IPS DF 19.7 (cell line): Measurements from ENCODE around the gene DRP2.
"Not testable (repeated sequence)": the region's sequence is repeated elsewhere in the genome, so short reads cannot be mapped to it uniquely, and the experiment has no call there.

Experiments used
- DNase-seq: peaks from one replicate; pipeline ENCODE4 v3.0.0-alpha.2; 2013; ENCODE audit warnings: low read depth, low spot score

Gene DRP2, protein sequence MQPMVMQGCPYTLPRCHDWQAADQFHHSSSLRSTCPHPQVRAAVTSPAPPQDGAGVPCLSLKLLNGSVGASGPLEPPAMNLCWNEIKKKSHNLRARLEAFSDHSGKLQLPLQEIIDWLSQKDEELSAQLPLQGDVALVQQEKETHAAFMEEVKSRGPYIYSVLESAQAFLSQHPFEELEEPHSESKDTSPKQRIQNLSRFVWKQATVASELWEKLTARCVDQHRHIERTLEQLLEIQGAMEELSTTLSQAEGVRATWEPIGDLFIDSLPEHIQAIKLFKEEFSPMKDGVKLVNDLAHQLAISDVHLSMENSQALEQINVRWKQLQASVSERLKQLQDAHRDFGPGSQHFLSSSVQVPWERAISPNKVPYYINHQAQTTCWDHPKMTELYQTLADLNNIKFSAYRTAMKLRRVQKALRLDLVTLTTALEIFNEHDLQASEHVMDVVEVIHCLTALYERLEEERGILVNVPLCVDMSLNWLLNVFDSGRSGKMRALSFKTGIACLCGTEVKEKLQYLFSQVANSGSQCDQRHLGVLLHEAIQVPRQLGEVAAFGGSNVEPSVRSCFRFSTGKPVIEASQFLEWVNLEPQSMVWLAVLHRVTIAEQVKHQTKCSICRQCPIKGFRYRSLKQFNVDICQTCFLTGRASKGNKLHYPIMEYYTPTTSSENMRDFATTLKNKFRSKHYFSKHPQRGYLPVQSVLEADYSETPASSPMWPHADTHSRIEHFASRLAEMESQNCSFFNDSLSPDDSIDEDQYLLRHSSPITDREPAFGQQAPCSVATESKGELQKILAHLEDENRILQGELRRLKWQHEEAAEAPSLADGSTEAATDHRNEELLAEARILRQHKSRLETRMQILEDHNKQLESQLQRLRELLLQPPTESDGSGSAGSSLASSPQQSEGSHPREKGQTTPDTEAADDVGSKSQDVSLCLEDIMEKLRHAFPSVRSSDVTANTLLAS

DNA sequence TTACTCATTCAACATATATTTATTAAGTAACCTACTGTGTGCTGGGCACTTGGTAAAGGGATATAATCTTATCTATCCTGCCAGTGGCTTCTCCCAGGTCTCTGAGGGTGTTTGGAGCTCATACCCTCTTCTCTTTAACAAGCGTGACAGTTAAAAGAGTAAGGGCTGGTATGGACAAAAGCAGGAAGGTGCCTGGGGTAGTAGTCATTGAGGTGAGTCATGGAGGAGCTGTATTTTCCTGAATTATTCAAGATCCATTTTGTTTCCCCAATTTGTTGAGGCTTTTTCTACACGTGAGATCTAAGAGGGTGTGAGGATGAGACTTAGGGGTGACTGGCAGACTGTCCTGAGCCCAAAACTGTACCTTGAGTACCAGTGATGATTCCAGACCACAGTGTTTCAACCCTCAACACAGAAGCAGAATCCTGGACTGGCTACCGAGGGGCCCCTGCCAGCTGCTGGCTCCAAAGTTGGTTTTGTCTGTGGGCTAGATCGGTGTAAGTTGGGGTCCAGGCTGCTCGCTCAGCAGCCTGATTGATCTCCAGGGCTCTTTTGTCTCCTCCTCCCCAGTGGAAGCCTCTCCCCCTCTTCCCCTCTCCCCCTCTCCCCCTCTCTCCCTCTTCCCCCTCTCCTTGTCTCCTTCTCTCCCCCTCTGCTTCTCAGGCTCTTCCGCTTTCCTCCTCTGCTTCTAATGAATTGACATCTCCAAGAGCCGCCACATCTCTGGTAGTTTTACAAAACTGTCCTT is at the start of gene DRP2:
TSS of gene DRP2 (plus strand) at position 671 of the 748 bp plus-strand sequence. CDS start 11,862 bp downstream, outside the sequence.
- no peak for DNase-seq

DNA sequence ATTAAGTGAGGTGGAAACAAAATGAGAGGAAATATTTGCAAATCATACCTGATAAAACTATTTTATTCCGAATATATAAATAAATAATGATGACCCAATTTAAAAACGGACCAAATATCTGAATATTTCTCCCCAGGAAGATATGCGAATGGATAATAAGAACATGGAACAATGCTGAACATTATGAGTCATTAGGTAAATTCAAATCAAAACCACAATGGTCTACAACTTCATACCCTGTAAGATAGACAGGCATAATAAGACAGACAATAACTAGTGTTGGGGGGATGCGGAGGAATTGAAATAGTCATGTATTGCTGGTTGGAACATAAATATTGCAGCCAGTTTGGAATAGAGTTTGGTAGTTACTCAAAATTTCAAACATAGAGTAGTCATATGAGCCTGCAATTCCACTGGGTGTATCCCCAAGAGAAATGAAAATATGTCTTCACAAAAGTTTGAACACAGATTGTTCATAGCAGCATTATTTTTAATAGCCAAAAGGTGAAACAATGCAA is 47.6 kb upstream of the DRP2 start:
- DNase-seq = no peak

DNA sequence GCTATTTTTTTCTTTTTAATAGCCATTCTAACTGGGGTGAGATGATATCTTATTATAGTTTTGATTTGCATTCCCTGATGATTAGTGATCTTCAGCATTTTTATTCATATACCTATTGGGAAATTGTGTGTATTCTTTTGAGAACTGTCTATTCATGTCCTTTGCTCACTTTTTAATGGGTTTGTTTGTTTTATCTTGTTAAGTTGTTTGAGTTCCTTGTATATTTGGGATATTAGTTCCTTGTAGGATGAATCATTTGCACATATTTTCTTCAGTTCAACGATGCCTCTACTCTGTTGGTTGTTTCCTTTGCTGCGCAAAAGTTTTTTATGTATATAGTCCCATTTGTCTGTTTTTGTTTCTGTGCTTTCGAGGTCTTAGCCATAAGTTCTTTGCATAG is 43.1 kb upstream of the DRP2 start:
- DNase-seq = no peak

DNA sequence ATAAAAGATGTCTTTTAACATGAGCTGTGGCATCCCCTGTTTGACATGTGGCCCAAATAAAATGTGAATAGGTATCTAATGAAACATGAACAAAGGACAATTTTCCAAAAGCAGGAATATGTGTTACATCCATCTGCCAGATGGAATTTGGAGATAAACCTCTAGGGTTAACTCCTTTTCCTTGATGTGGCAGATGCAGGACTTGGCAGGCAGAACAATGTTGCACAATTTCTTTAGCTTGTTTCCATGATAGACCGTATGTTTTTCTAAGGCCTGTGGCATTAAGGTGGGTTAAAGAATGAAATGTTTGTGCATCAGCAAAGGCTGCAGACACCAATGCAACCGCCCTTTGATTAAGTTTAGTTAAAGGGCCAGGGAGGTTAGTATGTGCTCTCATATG is 34.7 kb upstream of the DRP2 start:
- not testable (repeated sequence) for DNase-seq

- not testable (repeated sequence) for DNase-seq
Measured at GRCh38 chrX:101187961-101188360, 31.6 kb upstream of the DRP2 start.

DNA sequence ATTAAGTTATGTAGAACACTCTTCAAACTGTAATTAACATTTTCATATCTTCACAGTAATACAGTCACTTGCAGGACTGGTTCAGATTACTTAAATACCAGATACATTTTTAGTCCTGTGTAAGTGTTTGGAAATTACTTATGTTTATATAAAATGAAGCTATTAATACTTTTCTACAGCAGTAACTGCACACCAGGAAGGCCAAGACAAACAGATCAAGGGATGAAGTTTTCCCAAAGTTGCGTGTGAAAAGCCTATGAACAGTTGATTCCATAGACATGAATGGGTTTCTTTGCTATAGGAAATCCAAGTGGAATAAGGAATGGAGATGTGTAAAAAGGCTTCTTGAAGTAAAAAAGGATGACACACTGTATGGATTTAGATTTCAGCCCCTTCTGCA is 28.9 kb upstream of the DRP2 start:
- DNase-seq = no peak

GRCh38 chrX:101191217-101191750 is 28.3 kb upstream of the DRP2 start:
- no peak for DNase-seq

GRCh38 chrX:101195442-101196173 is 24.0 kb upstream of the DRP2 start:
- no peak for DNase-seq

DNA sequence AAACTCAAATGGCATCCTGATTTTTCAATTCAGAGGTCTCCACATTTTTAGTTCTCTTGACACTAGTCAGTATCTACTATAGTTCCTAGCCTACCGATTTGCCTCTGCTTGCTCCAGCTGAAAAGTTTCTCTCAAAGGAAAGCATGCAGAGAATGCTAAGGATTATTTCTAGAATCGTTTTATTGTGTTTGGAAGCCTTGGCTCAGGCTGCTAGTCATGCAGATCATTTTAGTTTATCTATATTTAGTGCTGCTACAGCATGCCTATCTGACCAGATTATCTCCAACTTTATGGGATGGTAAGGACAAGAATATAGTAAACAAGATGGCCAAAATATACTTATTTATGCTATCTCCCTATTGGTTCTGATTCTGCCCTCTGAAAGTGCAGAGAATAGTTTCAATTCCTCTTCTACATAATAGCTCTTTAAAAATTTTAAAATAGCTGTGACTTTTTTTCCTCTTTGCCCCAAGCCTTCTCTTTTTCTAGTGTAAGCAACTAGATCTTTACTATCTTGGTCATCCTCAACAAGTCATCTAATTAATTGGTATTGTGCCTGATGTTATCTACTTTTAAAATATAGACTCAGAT is 15.7 kb upstream of the DRP2 start:
- no peak for DNase-seq

- DNase-seq = no peak
Measured at GRCh38 chrX:101206471-101206870, 13.1 kb upstream of the DRP2 start.

DNA sequence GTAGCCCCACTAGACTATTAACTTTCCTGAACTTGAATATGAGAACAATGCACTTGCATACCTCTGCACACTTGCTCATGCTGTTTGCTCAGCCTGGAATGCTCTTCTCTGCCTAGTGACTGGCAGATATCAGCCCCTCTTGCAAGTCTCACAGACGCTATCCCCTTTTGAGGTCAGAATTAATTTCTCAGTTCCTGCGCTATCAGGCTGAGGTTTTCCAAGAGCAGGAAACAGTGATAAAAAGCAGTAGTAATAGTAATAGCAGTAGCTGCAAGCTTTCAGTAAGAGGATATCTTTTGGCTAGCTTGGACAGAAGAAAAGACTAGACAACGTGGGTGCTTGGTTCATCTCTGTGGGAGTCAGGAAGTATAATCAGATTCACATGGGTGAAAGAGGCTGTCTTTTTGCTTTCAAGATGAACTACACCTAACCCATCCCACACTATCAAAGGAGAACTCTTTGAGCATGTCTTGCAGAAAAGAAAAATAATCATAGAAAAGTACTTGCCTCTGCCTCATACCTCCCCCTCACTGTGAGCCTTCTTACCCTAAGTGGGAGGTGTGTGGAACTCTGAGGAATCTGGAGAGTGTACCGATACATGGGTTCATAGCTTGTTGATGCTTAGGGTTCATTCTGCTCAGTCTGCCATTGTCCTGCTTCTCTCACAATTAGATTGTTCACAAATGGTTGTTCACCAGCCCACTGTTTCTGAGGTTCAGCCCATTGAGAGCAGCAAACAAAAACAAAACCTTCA is 11.3 kb upstream of the DRP2 start:
- no peak for DNase-seq

DNA sequence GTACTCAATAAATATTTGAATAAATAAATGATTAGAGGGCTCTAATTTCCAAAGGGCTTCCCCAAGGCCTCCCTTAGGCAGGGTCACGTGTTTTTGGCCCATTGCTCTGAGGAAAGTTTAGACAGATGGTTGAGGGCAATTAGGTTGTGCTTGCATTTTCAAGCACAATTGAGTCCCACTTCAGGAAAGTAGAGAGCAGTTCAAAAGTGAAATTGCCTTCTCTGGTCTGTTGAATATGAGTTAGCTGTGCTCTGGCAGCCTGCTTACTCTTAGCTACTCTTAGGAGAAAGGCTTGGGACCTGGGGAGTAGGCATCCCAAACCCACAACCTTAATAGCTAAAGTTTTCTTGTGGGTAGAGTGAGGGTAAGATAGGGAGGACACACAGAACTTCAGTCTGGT is 9.0 kb upstream of the DRP2 start:
- DNase-seq = no peak

- DNase-seq = no peak
Measured at GRCh38 chrX:101217689-101218088, 1.9 kb upstream of the DRP2 start.

GRCh38 chrX:101219864-101220346 is 319 bp downstream of the DRP2 start:
- no peak for DNase-seq

DNA sequence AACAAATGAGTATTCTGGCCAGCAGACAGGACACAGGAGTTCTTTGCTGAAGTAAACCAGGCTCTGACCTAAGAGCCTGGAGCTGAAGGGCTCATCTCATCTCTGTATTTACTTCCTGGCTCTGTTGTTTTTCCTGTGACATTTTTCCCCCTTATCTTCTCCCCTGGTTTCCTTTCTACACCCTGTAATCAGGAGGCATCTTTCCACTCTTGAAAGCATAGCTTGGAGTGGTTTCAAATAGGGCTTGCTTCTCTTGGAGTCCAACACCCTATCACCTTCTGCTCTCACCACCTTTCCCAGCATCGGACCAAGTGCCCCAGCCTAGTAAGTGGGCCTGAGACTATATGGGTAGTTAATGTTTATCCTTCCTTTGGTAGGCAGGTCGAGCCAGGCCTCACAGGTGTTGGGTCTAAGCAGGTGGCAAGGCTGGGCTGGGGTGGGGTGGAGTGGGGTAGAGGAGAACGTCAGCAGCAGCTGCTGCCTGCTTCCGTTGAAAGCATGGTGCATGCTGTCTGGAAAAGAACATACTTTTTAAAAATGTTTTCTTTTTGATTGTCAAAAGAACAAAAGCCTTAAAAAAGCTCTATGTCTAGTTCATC is 1.2 kb downstream of the DRP2 start:
- DNase-seq = no peak

DNA sequence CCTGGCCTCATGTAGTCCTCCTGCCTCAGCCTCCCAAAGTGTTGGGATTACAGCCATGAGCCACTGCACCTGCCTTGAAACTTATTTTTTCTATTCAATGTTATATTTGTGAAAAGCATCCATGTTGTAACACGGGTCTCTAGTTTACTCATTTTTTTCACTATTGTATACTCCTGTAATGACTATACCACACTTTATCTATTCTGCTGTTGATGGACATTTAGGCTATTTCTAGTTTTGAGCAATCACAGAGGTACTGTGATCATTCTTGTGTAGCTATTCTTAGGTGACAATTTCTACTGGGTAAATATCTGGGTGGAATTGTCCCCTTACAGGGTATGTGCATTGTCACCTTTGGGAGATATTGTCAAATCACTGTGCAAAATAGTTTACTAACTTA is 3.6 kb downstream of the DRP2 start:
- DNase-seq = no peak

- DNase-seq = no peak
Measured at GRCh38 chrX:101229170-101229569, 9.6 kb downstream of the DRP2 start.

DNA sequence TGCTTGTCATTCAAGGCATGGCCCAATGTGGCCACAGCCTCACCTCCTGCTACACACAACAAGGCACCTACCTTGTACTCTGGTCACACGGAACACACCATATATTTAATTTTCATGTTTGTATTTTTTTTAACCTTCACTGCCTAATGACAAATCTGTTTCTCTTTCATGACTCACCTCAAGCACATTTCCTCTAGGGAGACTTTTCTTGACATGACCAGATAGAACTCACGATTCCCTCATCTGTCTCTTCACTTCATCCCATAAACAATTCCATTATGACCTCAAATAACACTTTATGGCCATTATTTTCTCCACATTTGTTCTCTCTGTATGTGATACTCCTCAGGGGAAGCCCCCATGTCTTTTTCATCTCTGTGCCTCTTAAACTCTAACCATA is 11.1 kb downstream of the DRP2 start:
- DNase-seq = no peak

GRCh38 chrX:101231080-101231479 is 11.5 kb downstream of the DRP2 start:
- DNase-seq = no peak
